ENCODE data around the gene ACTL6A.

DNA sequence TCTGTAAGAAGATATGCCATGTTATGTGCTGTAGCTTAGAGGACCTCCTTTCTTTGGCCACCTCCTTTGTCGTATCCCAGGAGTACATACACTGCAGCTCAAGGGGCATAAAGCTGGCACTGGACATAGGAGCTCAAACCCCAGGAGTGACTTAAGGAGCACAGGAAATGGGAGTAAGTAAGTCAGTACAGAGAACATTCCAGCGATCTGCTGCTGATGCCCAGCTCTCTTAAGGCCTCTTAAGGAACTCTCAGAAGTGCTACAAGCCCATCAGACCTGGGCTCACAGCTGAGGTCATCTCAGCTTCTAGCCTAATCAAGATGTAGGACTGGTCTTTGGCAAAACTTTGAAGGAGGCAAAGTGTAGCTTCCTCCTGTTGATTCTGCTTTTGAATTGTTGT, 21.6 kb upstream of the ACTL6A start:
- TF ChIP-seq, protein P1, sequence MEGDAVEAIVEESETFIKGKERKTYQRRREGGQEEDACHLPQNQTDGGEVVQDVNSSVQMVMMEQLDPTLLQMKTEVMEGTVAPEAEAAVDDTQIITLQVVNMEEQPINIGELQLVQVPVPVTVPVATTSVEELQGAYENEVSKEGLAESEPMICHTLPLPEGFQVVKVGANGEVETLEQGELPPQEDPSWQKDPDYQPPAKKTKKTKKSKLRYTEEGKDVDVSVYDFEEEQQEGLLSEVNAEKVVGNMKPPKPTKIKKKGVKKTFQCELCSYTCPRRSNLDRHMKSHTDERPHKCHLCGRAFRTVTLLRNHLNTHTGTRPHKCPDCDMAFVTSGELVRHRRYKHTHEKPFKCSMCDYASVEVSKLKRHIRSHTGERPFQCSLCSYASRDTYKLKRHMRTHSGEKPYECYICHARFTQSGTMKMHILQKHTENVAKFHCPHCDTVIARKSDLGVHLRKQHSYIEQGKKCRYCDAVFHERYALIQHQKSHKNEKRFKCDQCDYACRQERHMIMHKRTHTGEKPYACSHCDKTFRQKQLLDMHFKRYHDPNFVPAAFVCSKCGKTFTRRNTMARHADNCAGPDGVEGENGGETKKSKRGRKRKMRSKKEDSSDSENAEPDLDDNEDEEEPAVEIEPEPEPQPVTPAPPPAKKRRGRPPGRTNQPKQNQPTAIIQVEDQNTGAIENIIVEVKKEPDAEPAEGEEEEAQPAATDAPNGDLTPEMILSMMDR (IDR thresholded peaks at IDR 0.05; ENCODE audit: low read depth, low read length, missing input control) = no peak
- TF ChIP-seq RAD21 (IDR thresholded peaks at IDR 0.05) = no peak
- TF ChIP-seq SP1 (IDR thresholded peaks at IDR 0.05) = no peak
- TF ChIP-seq YY1 (IDR thresholded peaks at IDR 0.05) = no peak
- no peak for TF ChIP-seq HNF4A (conservative IDR thresholded peaks at IDR 0.05)
- TF ChIP-seq, protein P2, sequence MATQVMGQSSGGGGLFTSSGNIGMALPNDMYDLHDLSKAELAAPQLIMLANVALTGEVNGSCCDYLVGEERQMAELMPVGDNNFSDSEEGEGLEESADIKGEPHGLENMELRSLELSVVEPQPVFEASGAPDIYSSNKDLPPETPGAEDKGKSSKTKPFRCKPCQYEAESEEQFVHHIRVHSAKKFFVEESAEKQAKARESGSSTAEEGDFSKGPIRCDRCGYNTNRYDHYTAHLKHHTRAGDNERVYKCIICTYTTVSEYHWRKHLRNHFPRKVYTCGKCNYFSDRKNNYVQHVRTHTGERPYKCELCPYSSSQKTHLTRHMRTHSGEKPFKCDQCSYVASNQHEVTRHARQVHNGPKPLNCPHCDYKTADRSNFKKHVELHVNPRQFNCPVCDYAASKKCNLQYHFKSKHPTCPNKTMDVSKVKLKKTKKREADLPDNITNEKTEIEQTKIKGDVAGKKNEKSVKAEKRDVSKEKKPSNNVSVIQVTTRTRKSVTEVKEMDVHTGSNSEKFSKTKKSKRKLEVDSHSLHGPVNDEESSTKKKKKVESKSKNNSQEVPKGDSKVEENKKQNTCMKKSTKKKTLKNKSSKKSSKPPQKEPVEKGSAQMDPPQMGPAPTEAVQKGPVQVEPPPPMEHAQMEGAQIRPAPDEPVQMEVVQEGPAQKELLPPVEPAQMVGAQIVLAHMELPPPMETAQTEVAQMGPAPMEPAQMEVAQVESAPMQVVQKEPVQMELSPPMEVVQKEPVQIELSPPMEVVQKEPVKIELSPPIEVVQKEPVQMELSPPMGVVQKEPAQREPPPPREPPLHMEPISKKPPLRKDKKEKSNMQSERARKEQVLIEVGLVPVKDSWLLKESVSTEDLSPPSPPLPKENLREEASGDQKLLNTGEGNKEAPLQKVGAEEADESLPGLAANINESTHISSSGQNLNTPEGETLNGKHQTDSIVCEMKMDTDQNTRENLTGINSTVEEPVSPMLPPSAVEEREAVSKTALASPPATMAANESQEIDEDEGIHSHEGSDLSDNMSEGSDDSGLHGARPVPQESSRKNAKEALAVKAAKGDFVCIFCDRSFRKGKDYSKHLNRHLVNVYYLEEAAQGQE (IDR thresholded peaks at IDR 0.05) = no peak
- TF ChIP-seq, protein P3, sequence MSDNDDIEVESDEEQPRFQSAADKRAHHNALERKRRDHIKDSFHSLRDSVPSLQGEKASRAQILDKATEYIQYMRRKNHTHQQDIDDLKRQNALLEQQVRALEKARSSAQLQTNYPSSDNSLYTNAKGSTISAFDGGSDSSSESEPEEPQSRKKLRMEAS (IDR thresholded peaks at IDR 0.05) = no peak
- TF ChIP-seq FOXA1 (IDR thresholded peaks at IDR 0.05) = no peak
- TF ChIP-seq RXRA (IDR thresholded peaks at IDR 0.05) = no peak
- no peak for TF ChIP-seq TAF1 (conservative IDR thresholded peaks at IDR 0.05)
- no peak for TF ChIP-seq GABPA (IDR thresholded peaks at IDR 0.05 in 1 of 2, conservative IDR thresholded peaks at IDR 0.05 in 1 of 2)
- no peak for TF ChIP-seq JUND (IDR thresholded peaks at IDR 0.05)
- TF ChIP-seq, protein P4, sequence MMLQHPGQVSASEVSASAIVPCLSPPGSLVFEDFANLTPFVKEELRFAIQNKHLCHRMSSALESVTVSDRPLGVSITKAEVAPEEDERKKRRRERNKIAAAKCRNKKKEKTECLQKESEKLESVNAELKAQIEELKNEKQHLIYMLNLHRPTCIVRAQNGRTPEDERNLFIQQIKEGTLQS (IDR thresholded peaks at IDR 0.05) = no peak
- no peak for TF ChIP-seq FOXA2 (IDR thresholded peaks at IDR 0.05)

Data from liver (tissue), 3 donors.